Islet precursor cell (in vitro differentiated cells): Measurements from ENCODE around the gene NPY5R.

ENCODE experiments used
- DNase-seq: peaks from one replicate; pipeline ENCODE4 v3.0.0-alpha.2; 2018

NPY5R gene

GRCh38 chr4:163385466-163385865 is 41.8 kb downstream of the NPY5R start:
- DNase-seq, result peak; percentile 62

- DNase-seq, result no peak
These were observed 48.1 kb downstream of the NPY5R start for GRCh38 chr4:163391756-163392155.

GRCh38 chr4:163392328-163392727 is 48.6 kb downstream of the NPY5R start:
- no peak for DNase-seq

- DNase-seq, result no peak
These were observed 49.8 kb downstream of the NPY5R start for GRCh38 chr4:163393471-163393870.

- no peak for DNase-seq
These were observed 51.4 kb downstream of the NPY5R start for GRCh38 chr4:163395055-163395454.

- no peak for DNase-seq
These were observed 52.1 kb downstream of the NPY5R start for GRCh38 chr4:163395758-163396157.

GRCh38 chr4:163398238-163398637 is 54.5 kb downstream of the NPY5R start:
- DNase-seq, result no peak

GRCh38 chr4:163400911-163401310 is 57.2 kb downstream of the NPY5R start:
- no peak for DNase-seq
